Lower lobe of right lung (tissue), 2 donors: ENCODE data around the gene GLYATL1. TPM values are rescaled to one million over a fixed set of nuclear protein-coding genes. Genes with fewer than 3 reads are reported as not detected.

Experiments used
- ATAC-seq, 2 donors: fragments of 200-7000 bp; cut with Tn5 transposase; one replicate each; pipeline ENCODE4 v1.9.1; 2020 to 2022; ENCODE audit warnings: mild to moderate bottlenecking in 2 of 2, moderate library complexity in 2 of 2
- DNase-seq: peaks from one replicate; pipeline ENCODE4 v3.0.0-alpha.2; 2020
- H3K27ac ChIP-seq: fragments of 200-600 bp; one replicate; pipeline ENCODE4 v1.8.0; 2022
- H3K27me3 ChIP-seq: fragments of 200-600 bp; one replicate; pipeline ENCODE4 v1.8.0; 2022; ENCODE audit warnings: low read depth
- H3K36me3 ChIP-seq: fragments of 200-600 bp; one replicate; pipeline ENCODE4 v1.8.0; 2022; ENCODE audit warnings: mild to moderate bottlenecking
- H3K4me1 ChIP-seq: fragments of 200-600 bp; one replicate; pipeline ENCODE4 v1.8.0; 2022
- H3K4me3 ChIP-seq: fragments of 200-600 bp; one replicate; pipeline ENCODE4 v1.8.0; 2022; ENCODE audit warnings: mild to moderate bottlenecking
- H3K9me3 ChIP-seq: fragments of 200-600 bp; one replicate; pipeline ENCODE4 v1.8.0; 2022
- intact Hi-C: fragments of 100-400 bp; cut with DNase I; formaldehyde crosslinking; loops from one replicate; pipeline ENCODE4 v1.11.0; 2022
- total RNA-seq: library from RNA; stranded (reverse); fragmentation: NEBNext Ultra II Directional; extraction: Animal tissue kit (Norgen Biotek cat#: 25700); gene quantifications from one replicate; pipeline ENCODE4 v1.2.1, GENCODE V29; 2021
- TF ChIP-seq, protein P1 (sequence below): fragments of 200-600 bp; IDR thresholded peaks from one replicate; pipeline ENCODE4 v1.8.0; 2022; ENCODE audit warnings: antibody characterized with exemption, mild to moderate bottlenecking
- donor health status: DM: no; HTN: yes; CAD: no; lungs with severe emphysema.

GLYATL1 gene
- total RNA-seq, 1 donor from 2014 or later: not detected

- no peak for ATAC-seq
- intact Hi-C loops: no loop called here
- TF ChIP-seq, protein P1, sequence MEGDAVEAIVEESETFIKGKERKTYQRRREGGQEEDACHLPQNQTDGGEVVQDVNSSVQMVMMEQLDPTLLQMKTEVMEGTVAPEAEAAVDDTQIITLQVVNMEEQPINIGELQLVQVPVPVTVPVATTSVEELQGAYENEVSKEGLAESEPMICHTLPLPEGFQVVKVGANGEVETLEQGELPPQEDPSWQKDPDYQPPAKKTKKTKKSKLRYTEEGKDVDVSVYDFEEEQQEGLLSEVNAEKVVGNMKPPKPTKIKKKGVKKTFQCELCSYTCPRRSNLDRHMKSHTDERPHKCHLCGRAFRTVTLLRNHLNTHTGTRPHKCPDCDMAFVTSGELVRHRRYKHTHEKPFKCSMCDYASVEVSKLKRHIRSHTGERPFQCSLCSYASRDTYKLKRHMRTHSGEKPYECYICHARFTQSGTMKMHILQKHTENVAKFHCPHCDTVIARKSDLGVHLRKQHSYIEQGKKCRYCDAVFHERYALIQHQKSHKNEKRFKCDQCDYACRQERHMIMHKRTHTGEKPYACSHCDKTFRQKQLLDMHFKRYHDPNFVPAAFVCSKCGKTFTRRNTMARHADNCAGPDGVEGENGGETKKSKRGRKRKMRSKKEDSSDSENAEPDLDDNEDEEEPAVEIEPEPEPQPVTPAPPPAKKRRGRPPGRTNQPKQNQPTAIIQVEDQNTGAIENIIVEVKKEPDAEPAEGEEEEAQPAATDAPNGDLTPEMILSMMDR: no peak
Observed at GRCh38 chr11:58933661-58934060, 5.6 kb upstream of the GLYATL1 start.

DNA sequence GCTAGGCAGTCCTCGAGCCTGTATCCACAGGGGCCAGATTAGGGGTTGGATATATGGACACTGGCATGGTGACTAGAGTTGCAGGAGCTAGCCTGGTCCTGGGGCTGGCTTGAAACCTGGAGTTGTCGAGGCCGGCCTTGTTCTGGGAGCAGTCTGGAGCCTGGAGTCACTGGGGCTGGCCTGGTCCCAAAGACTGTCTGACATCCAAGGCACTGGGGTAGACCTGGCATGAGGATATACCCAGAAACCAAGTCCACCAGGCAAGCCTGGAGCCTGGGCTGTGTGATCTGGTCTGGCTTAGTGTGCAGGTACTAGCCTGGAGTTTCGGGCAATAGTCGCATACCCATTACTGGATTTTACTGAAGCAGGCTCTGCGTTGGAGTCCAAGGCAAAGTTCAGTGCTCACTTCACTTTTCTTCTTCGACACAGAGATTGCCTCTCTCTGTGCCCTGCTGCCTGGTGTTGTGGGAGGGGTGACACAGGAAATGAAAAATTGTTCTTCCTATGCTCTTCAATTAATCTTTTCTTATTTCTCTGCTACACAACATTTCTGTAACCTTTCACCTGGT, 4.3 kb upstream of the GLYATL1 start:
- H3K4me1 ChIP-seq: no peaks in the 10 kb centered on the region
- H3K4me3 ChIP-seq: no peak overlapping the region
- DNase-seq (no peak), ATAC-seq (peak in 1 of 2 donors; percentile 13)
- peaks cover 11% of the 10 kb centered on the region for H3K27me3 ChIP-seq
- no peak overlapping the region for H3K27ac ChIP-seq
- intact Hi-C loops: no loop called here
- TF ChIP-seq, protein P1: no peak
- H3K36me3 ChIP-seq: no peaks in the 10 kb centered on the region
- H3K9me3 ChIP-seq: no peaks in the 10 kb centered on the region

More at GRCh38 chr11:58933661-58934060, 5.6 kb upstream of the GLYATL1 start:
- Histone ChIP-seq H3K9me3 (no peaks in the 10 kb centered on the region), H3K27me3 (peaks cover 4% of the 10 kb centered on the region), H3K4me3 (no peak overlapping the region), H3K36me3 (no peaks in the 10 kb centered on the region), H3K4me1 (no peaks in the 10 kb centered on the region), H3K27ac (no peak overlapping the region)
- DNase-seq: no peak

GRCh38 chr11:58938398-58938797, 890 bp upstream of the GLYATL1 start:
- ATAC-seq (no peak), DNase-seq (no peak)
- Histone ChIP-seq H3K4me1 (no peaks in the 10 kb centered on the region), H3K36me3 (no peaks in the 10 kb centered on the region), H3K9me3 (no peaks in the 10 kb centered on the region), H3K27ac (no peak overlapping the region), H3K27me3 (peaks cover 7% of the 10 kb centered on the region), H3K4me3 (no peak overlapping the region)
- intact Hi-C loops: no loop called here
- TF ChIP-seq, protein P1: no peak

DNA sequence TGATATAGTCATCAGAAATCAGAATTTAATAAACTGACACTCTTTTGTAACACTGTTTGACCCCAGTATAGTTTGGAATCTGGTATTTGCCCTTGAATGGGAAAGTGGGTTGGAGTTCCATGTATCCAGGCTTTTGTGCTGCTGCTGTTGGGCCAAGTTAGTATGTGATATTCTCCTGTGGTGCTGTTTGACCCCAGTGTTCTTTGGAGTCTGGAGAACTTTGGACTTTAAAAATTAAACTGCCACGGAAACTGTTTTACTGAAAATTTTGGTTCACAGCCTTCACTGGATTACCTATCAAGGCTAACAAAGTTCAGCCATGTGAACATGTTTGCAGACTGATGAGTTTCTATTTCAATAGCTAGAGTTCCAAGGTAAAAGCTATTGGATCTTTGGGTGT, 740 bp downstream of the GLYATL1 start:
- Histone ChIP-seq H3K27me3 (peaks cover 7% of the 10 kb centered on the region), H3K4me1 (no peaks in the 10 kb centered on the region), H3K36me3 (no peaks in the 10 kb centered on the region), H3K9me3 (no peaks in the 10 kb centered on the region), H3K27ac (no peak overlapping the region), H3K4me3 (no peak overlapping the region)
- ATAC-seq (no peak), DNase-seq (no peak)
- intact Hi-C loops: no loop called here
- TF ChIP-seq, protein P1: no peak

- no peaks in the 10 kb centered on the region for H3K4me1 ChIP-seq
- DNase-seq: no peak
- peaks cover 7% of the 10 kb centered on the region for H3K27me3 ChIP-seq
- no peak overlapping the region for H3K27ac ChIP-seq
- TF ChIP-seq, protein P1: no peak
- ATAC-seq: no peak
- no peaks in the 10 kb centered on the region for H3K9me3 ChIP-seq
- no peaks in the 10 kb centered on the region for H3K36me3 ChIP-seq
- intact Hi-C loops: no loop called here
- H3K4me3 ChIP-seq: no peak overlapping the region
Observed at GRCh38 chr11:58941838-58942237, 2.5 kb downstream of the GLYATL1 start.

GRCh38 chr11:58945663-58946062, 6.4 kb downstream of the GLYATL1 start:
- no peaks in the 10 kb centered on the region for H3K36me3 ChIP-seq
- no peak overlapping the region for H3K4me3 ChIP-seq
- TF ChIP-seq, protein P1: no peak
- ATAC-seq (no peak), DNase-seq (no peak)
- intact Hi-C loops: no loop called here
- H3K27ac ChIP-seq: no peak overlapping the region
- H3K4me1 ChIP-seq: no peaks in the 10 kb centered on the region
- no peaks in the 10 kb centered on the region for H3K27me3 ChIP-seq
- H3K9me3 ChIP-seq: no peaks in the 10 kb centered on the region
